ENCODE data around the gene ACAD11. TPM values are rescaled to one million over a fixed set of nuclear protein-coding genes. Genes with fewer than 3 reads are reported as not detected.

ACAD11 gene
- polyA plus RNA-seq, 1 donor from 2014 or later, result 6.0 TPM

Other genes starting within 250 kb of the ACAD11 start
- 9.9 TPM for gene DNAJC13, start 242.3 kb downstream of the ACAD11 start, polyA plus RNA-seq
- gene ACKR4, start 62.5 kb downstream of the ACAD11 start, polyA plus RNA-seq, result not detected
- 38.6 TPM for gene UBA5, start 520 bp upstream of the ACAD11 start, polyA plus RNA-seq
- 5.4 TPM for gene NPHP3, start 62.6 kb upstream of the ACAD11 start, polyA plus RNA-seq

Data from IgD-negative memory B cell (primary cell).